Stimulated activated naive CD8-positive, alpha-beta T cell treated with anti-CD3 and anti-CD28 coated beads, Interleukin-15, Interleukin-2, amounts not matched to agents 100 U/mL and 50 U/mL, for 24 hours (primary cell): ENCODE data around the gene NPTX2.
A peak's percentile ranks its signal among the peaks of the same experiment; 100 is the strongest.

ENCODE experiments used
- ATAC-seq: fragments of 150-1000 bp; cut with Tn5 transposase; one replicate; pipeline ENCODE4 v1.10.0; 2021
- DNase-seq: peaks from one replicate; pipeline ENCODE4 v3.0.0; 2021

The NPTX2 gene

DNA sequence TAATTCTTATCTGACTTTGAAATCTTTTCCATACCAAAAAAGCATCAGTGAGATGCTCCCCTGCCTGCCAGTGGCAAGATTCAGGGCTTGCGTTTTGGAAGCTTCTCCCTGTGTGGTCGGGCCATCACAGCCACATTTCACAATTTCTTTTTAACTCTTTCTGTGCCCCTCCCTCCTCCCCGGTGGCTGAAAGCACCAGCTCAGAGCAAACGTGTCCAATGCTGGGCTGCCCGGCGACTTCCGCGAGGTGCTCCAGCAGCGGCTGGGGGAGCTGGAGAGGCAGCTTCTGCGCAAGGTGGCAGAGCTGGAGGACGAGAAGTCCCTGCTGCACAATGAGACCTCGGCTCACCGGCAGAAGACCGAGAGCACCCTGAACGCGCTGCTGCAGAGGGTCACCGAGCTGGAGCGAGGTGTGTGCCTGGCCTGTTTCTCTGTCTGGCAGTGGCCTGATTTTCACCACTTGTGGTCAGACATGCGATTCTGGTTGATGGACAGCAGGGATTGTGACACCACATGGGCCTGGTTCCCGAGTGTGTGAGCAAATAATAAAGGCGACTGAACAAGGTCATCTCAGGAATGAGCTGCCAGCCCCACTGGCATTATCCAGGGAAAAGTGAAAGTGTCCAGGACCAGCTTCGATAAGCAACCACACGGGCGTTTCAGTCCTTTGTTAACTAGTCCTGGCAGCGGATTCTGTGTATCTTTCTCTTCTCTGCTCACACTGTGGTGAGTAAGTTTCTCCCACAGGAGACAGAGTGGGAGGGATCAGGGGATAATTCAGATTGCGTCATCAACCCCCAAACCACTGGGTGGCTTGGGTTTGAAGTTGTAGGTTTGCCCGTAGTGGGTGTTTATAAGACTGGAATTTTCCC, 2.6 kb downstream of the NPTX2 start:
- ATAC-seq (peak; percentile 34), DNase-seq (no peak)

DNA sequence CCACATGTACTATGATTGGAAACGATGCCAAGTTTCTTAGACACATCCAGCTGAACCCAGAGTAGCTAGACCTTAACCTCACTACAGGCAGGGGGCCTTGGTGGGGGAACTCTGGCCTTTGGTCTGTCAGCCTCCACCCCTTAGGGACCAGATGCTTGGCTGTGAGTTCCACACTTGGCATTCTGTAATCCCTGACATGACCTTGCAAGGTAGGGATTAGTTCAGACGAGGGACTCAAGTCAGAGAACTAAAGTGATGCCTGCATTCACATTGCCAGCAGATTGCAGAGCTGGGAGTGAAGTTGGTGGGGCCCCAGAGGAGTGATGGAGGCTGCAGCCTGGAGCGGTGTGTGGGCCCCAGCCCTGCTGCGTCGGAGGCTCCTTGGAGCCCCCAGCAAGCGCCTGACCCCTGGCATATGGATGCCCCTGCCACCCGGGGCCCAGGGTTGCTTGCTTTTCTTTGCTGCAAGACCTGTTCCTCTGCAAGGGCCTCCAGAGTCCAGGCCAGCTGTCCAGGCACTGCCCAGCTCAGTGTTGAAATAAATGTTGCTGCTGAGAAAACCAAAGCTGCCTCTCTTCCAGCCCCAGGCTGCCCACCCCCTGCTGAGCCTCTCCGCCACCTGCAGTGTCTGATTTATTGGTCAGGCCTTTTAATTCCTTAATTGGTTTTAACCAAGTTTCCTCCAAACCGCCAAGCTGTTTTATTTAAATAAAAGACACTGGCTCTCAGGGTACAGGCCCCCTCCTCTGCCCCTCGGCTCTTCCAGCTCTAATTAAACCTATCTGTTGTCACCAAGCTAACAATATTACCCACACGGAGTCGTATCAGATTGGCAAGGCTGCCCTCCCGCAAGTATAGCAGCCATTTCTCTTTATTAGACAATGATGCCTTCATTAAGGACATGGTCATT, 4.7 kb downstream of the NPTX2 start:
- ATAC-seq (no peak), DNase-seq (no peak)

GRCh38 chr7:98622926-98623325, 5.8 kb downstream of the NPTX2 start:
- no peak for DNase-seq

DNA sequence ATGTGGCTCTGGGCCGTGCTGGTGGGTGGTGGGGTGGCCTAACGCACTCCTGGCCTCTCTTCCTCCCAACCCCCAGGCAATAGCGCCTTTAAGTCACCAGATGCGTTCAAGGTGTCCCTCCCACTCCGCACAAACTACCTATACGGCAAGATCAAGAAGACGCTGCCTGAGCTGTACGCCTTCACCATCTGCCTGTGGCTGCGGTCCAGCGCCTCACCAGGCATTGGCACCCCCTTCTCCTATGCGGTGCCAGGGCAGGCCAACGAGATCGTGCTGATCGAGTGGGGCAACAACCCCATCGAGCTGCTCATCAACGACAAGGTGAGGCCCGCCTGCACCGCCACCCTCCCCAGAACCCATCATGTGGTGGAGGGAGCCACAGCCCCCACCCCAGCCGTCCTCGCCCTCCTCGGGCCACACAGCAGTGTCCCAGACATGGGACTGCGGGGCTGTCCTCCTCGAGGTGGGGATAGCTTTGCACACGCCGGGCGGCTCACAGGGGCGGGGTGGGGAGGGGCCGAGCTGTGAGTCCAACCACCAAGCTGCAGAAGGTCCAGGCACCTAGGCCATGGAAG, 7.8 kb downstream of the NPTX2 start:
- no peak for DNase-seq
- no peak for ATAC-seq

More at GRCh38 chr7:98622926-98623325, 5.8 kb downstream of the NPTX2 start:
- no peak for ATAC-seq

GRCh38 chr7:98626460-98627412, 9.7 kb downstream of the NPTX2 start:
- DNase-seq (no peak), ATAC-seq (no peak)

DNA sequence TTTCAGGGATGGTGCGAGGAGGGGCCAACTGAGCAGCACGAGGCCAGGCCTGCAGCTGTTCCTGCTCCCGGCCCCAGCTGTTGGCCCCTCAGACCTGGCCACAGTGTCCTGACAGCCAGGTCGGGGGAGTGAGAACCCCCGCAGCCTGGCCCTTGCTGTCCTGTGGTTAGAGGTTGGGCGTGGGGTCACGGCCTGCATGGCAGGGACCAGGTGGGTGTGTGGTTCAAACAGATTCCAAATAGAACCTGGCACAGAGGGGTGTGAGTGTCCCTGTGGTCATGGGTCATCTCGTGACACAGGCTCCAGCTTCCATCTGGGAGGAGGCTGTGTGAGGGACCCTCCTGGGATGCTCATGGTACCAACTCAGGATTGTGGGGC, 10.3 kb downstream of the NPTX2 start:
- DNase-seq = no peak
- ATAC-seq = no peak

DNA sequence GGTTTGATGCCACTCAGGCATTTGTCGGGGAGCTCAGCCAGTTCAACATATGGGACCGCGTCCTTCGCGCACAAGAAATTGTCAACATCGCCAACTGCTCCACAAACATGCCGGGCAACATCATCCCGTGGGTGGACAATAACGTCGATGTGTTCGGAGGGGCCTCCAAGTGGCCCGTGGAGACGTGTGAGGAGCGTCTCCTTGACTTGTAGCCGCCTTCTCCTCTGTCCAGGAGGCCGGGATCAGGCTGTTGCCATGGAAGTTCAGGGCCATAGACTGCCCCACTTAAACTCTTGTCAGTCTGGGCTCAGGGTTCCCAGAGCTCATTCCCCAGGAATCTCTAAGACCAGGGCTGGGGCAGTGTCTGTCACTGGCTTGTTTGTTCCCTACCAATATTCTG, 11.3 kb downstream of the NPTX2 start:
- no peak for DNase-seq
- ATAC-seq = no peak

- ATAC-seq = no peak
- no peak for DNase-seq
Observed at GRCh38 chr7:98629001-98629431, 11.9 kb downstream of the NPTX2 start.

DNA sequence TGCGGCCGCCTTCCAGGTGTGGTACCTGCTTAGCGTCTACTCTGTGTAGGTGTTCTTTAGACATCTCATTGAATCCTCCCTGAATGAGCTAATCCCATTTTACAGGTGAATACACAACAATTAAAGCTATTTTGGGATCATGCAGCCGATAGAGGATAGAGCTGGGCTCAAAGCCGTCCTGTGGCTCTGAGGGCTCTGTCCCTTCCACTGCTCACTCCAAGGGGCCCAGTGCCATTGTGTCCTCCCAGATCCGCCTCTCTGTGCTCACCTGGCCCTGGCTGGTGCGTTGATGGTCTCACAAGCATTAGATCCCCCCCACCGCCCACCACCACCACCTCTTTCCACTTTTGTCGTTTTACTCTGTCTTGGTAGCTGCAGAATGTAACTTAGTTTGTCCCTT, 13.1 kb downstream of the NPTX2 start:
- ATAC-seq = no peak
- no peak for DNase-seq

DNA sequence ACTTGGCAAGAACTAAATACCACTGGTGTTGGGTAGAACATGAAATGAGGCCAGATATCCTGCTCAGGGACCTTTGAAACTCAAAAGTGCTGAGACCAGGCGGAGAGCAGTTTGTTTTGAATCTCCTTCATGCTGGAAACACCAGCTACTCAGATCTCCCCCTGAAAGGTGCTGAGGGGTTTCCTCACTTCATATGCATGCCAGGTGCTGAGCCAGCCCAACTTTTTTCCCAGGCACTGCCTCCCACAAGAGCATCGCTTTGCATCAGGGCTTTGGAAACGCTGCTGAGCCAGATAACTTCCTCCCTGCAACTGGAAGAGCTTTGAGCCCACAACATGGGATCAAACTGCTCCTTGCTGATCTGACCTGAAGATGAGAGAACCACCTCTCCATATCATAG, 13.7 kb downstream of the NPTX2 start:
- no peak for DNase-seq
- ATAC-seq = no peak

DNA sequence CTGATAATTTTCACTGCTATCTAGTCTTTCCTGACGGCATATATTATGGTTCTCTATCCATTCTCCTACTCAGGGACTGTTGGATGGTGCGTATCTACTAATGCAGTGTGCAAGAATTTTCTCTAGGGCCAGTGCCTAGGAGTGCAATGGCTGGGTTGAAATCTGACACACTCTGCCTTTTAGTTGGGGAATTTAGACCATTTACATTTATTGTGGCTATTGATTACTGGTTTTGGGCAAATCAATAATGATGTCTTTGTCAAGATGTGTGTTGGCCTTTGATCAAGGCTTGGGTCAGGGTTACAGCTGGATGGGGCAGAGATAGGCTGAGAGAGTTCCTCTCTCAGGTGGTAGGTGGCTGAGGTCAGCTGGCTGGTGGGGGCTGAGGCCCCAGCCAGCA, 21.8 kb downstream of the NPTX2 start:
- ATAC-seq (no peak), DNase-seq (no peak)

- DNase-seq = no peak
- ATAC-seq = no peak
Observed at GRCh38 chr7:98640375-98640774, 23.3 kb downstream of the NPTX2 start.

DNA sequence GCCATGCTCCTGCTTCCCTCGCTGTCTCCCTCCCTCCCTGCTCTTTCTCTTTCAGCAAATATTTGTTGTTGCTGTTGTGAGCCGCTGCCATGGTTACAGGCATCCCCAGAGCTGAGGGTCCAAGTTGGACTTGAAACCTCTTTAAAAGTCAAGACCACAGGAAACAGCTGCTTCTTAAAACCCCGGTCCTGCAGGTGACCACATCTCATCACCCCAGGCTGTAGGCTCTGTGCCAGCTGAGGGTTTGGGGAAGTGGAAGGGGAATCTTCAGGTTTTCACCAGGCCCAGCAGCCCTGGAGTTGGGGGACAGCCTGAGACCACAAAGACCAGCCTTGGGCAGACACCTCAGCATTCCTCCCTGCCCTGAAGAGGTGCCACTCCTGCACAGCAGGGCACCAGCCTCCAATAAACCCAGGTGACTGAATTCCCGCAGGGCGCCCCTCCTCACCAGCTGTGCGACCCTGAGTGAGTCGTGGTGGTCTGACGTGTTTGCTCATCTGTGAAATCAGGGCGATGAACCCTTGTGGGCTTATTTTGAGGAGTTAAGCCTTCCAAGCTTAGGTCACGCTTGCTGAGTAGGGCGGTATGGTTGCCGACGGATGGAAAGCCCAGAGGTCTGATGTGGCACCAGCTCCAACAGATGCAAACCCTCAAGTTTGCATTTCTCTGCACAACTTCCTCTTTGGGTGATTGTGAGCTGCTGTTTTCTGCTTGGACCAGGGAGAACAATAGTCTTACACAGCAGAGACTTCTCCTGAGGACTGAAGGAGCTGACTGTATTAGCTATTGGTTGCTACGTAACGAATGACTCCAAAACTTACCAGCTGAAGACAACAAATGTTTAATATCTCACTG, 24.8 kb downstream of the NPTX2 start:
- DNase-seq (no peak), ATAC-seq (no peak)

GRCh38 chr7:98643236-98643985, 26.3 kb downstream of the NPTX2 start:
- ATAC-seq (no peak), DNase-seq (no peak)

DNA sequence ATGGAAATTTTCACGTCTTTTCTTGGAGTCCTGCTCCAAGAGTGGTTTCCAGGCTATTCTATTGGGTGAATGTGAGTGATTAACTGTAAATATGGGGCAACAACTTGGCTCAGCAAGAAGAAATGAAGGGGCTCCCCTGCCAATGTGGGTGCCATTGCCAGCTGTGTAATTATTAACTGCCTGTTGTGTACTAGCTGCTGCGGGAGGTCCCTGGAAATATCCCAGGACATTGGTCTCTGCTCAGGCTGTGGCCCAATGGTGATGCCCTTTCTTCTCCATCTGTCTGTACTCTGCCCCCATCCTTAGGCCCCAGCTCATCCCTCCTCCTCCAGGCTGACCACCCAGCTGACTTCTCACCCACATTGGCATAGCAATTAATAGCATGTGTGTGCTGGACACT, 29.4 kb downstream of the NPTX2 start:
- DNase-seq (no peak), ATAC-seq (no peak)

DNA sequence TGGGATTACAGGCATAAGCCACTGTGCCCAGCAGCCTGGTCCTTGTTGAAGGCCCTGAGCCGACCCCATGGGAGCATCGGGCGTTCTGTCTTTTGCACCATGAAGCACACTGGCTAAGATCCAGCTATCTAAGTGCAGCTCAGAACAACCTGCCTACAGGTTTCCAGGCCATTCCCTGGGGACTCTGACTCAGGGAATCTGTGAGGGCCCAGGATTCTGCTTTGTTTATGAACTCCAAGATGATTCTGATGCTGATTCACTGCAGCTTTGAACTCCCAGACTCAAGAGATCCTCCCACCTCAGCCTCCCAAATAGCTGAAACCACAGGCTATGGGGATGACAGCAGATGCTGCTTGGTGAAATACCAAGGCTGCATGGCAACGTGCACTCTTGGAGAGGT, 30.2 kb downstream of the NPTX2 start:
- ATAC-seq (no peak), DNase-seq (no peak)

DNA sequence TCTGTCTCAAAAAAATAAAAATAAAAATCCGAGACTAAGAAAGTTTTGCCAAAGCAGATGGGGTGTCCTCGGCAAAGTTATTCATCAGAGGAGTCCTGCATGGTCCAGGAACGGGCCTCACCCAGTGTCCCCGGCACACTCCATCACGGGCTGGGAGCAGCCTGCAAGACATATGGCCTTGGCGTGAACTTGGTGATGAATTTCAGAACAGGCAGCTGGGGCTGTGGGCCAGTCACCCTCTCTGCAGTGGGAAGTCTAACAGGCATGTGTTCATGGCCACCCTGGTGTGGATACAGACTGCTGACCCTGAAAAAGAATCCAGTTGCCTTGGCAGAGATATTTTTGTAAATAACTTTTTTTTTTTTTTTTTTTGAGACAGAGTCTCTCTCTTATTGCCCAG, 34.7 kb downstream of the NPTX2 start:
- no peak for DNase-seq
- no peak for ATAC-seq

DNA sequence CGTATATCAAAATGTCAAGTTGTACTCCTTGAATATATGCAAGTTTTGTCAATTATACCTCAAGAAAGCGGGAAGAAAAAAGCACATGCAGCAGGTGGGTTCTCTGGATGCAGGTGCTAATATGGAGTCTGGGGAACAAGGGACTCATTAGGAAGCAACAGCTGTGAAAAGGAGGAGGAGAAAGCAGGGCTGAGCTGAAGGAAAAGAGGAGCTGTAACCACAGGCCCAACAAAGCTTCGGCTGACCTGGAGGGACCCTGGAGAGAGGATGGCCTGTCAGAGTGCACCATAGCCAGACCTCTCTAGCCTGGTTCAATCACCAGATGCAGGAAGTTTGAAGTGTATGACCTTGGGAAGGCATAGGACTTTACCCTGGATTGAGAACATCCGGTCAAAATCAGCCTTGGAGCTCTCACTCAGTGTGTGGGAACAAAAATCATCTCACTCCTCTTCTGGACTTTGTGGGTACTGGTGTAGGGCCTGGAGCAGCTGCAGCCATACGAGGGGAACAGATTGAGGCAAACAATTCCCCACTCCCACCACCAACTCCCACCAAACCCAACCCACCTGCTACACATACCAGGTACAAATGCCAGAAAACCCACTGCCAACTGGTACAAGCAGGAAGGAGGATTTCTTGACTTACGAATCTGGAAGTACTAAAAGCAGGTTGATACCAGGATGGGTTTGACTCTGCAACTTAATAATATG, 36.7 kb downstream of the NPTX2 start:
- ATAC-seq = no peak

GRCh38 chr7:98654524-98655272, 37.6 kb downstream of the NPTX2 start:
- ATAC-seq = no peak
- DNase-seq = no peak

More for the DNA sequence above, 36.7 kb downstream of the NPTX2 start:
- no peak for DNase-seq
